CD4-positive, alpha-beta T cell treated with Interleukin-12 subunit alpha and Interleukin-12 subunit beta, for 1 hour (primary cell): ENCODE results near the gene CHI3L1.
A peak's percentile ranks its signal among the peaks of the same experiment; 100 is the strongest.
"Not testable (repeated sequence)": the region's sequence is repeated elsewhere in the genome, so short reads cannot be mapped to it uniquely, and the experiment has no call there.

Source experiments
- DNase-seq: peaks from one replicate; pipeline ENCODE4 v3.0.0-alpha.2; 2020

CHI3L1 gene

DNA sequence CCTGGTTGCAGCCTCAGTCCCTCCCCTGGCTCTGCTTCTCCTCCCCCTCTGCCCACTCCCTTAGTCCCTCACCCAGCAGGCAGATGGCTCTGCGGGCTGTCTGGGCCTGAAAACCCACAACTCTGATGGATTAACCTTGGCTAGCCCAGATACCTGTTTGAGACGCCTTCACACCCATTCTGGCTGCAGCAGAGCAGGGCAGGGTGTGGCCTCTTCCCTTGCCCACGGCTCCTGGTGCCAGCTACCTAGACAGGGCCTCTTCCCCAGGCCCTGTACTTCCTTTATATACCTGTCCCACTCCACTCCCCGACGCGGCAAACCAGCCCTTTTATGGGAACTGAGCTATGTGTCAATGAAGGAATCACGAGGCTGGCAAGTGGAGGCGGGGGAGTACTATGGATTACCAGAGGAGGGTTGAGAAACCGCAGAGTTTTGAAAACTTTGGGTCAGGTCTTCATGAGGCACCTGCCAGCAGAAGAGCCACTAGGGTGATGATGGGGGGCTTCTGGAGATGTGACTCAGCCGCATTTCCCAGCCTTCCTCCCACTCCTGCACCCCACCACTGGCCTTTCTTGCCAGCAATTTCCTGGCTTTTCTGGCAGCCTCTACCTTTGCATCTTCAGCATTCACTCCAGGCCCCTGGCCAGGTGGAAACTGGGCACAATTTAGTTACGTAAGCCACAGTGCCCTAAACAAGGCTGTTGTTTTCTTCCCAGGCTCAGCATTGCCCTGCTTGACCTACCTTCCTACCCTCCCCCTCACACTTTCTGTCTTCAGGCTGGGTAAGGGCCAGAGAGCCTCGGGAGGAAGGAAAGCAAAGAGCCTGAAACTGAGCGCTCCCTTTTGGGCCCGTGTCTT, at the start of gene CHI3L1:
Gene CHI3L1, minus strand, starts transcription at position 259 of the 858 bp plus-strand sequence. Its CDS starts 81 bp downstream, at position 178.
- DNase-seq = no peak

DNA sequence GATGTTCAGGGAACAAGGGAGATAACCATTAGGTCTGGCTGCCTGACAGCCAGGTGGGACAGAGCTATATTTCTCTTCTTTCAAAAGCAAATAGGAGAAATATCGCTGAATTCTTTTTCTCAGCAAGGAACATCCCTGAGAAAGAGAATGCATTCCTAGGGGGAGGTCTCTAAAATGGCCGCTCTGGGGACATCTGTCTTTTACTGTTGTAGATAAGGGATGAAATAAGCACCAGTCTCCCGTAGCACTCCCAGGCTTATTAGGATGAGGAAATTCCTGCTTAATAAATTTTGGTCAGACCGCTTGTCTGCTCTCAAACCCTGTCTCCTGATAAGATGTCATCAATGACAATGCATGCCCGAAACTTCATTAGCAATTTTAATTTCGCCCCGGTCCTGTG, 48.4 kb upstream of the CHI3L1 start:
- DNase-seq = not testable (repeated sequence)

GRCh38 chr1:203229471-203230135, 43.1 kb upstream of the CHI3L1 start, which contains the start of gene CHIT1:
CHIT1 (minus strand) TSS chr1:203229673; CDS start chr1:203229636, 37 bp downstream.
- no peak for DNase-seq

- DNase-seq = no peak
Observed at GRCh38 chr1:203228670-203229069, 42.2 kb upstream of the CHI3L1 start.

DNA sequence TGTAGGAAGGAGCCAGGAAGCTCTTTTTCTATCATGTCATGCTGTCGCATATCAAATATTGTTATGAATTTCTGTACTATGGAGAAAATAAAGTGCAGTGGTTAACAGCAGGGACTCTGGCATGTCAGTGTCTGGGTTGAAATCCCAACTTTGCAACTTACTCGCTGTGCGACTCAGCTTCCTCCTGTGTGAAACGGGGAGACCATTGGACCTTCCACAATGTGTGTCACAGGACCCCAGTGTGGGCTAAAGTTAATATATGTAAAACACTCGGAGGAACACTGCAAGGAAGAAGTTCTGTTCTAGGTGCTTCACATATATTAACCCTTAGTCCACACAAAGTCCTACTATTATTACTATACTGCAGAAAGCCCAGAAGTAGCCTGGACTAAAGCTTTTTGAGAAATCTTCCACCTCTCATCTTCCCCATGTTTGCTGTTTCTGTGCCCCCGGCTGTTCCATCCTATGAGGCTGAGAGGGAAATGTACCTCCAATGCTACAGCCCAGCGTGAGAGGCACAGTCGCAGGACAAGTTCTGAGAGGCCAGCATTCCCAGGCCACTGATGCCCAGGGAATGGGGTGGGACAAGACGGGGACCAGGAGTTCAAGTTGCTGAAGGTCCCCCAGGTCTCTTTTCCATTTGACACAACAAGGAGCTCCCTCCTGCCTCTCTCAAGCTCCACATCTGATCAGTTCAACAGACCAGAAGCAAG, 41.0 kb upstream of the CHI3L1 start:
- no peak for DNase-seq

- no peak for DNase-seq
Observed at GRCh38 chr1:203225071-203225470, 38.6 kb upstream of the CHI3L1 start.

DNA sequence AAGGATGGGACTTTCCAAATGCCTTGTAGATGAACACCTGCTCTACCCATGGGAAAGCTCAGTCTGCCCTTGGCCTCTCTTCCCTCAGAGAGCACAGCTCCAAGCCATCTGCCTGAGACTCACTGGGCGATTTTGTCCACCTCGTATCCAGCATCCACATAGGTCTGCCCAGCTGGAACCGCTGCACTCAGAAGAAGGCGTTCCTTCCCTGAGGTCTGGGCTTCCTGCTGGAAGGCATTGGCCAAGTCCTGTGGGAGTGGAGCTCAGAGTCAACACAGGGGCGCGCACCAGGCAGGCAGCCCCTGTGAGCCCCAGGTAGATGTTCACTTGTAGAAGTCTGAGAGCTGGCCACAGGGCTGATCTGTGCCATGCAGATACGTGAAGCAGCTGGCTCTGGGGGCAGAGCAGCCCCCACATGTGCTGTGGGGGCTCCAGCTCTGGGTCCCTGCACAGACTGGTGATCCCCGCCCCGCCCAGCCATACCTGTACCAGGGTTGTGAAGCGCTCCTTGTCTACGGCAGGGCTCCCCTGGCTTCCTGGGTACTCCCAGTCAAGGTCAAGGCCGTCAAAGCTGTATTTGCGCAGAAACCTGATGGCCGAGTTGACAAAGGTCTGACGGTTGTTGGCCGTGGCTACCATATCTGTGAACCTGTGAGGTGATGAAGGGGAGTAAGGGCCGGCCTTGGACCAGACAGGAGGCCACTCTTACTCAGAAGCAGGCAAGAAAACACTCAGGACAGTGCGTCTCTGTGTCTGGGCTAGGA, 36.7 kb upstream of the CHI3L1 start:
- DNase-seq = no peak

DNA sequence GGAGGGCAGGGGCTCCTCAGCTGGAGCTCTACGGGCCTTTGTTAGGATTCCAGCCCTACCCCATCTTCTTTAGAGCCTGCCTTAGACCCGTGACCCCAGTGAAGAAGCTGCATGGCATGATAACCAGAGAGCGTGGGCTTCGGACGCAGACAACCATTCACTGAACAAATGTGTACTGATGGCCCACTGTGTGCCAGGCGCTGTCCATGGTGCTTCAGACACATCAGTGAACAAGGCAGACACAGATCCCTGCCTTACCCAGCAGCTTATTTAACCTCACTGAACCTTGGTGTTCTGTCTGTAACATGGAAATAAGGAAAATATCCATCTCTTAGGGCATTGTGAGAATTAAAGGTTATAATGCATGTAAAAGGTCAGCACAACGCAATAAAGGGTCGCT, 33.4 kb upstream of the CHI3L1 start:
- DNase-seq = no peak

DNA sequence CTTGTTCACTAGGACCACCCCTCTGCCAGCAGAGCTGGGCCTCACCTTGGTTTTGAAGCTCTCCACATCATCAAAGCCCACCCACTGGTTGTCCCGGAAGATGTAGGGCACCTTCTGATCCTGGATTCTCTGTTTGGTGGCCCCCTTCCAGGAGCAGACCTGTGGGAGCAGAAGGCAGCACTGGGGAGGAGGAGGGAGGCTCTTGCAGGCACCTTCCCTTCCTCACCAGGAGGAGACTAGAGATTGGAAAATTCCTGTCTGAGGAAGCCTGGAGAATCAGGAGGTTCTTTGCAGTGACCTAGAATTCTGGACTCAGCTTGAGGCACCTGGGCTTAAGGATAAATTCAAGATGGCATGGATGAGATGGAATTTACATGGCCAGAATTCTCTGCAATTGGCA, 32.7 kb upstream of the CHI3L1 start:
- no peak for DNase-seq

DNA sequence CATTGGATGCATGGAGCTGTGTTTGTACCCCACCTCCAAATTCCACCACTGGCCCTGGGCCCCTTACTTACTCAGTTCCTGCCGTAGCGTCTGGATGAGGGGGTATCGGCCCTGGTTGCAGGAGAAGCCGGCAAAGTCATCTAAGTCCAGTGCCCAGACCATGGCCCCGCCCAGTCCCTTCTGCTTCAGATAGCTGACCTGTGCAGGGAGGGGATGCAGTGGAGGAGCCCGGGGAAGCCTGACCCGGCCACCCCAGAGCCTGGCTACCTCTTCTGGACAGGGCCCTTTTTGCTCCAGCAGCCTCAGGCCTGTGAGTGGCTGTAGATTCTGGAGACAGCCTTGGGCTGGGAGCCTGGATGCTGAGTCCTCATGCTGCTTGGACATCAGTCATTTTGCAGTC, 31.2 kb upstream of the CHI3L1 start:
- DNase-seq = no peak

- no peak for DNase-seq
Observed at GRCh38 chr1:203217139-203217655, 30.7 kb upstream of the CHI3L1 start.

GRCh38 chr1:203216274-203217138, 30.0 kb upstream of the CHI3L1 start:
- peak; percentile 63 for DNase-seq

DNA sequence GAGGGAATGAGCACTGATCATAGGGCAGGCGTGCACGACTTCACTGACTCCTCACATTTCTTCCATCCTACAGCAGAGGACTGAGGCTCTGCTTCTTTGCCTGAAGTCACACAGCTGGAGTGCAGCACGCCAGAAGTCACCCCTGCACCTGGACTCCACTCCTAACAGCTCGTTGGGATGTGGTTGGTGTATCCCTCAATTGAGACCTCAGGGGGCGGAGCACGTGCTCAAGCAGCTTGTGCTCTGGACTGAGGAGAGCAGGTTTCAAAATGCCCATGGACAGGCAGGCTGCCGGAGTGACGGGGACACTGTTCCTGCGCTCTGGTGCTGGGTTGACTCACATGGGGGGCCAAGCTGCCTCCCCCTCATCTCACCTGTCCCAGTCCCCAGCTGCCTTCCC, 29.1 kb upstream of the CHI3L1 start:
- DNase-seq = no peak

DNA sequence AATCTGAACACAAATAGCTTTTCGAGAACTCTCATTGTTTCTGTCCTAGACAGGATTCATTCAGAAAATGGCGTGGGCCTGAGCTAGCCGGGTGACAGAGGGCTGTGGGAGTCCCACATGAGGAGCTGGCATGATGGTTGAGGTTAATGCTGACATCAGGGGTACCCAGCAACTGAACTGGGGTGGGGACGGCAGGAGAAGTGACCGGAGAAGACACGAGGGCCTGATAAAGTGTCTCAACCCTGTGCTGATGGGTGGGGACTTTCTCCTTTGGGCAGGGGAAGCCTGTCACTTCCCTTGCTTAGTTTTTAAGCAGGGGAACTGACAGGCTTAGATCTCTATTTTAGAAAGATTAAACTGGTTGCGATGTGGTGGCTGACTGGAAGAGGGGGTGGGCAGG, 28.4 kb upstream of the CHI3L1 start:
- no peak for DNase-seq

DNA sequence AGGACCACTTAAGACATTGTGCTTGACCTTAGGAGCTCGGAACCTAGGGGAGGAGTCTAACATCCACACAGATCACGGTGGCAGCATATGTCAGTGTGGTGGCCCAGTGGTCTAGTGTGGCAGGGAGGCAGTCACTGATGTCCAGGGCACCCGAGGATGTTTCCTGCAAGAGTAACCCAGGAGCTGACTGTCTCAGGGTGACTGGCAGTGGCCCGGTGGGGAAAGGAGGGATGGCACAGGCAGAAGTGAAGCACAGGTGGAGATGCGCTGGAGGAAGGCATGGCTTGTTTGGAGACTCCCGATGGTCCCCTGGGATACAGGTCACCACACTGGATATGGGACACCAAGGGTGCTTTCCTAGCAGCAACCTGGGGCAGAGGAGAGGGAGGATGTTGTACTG, 26.6 kb upstream of the CHI3L1 start:
- no peak for DNase-seq

- no peak for DNase-seq
Observed at GRCh38 chr1:203211812-203212211, 25.3 kb upstream of the CHI3L1 start.

DNA sequence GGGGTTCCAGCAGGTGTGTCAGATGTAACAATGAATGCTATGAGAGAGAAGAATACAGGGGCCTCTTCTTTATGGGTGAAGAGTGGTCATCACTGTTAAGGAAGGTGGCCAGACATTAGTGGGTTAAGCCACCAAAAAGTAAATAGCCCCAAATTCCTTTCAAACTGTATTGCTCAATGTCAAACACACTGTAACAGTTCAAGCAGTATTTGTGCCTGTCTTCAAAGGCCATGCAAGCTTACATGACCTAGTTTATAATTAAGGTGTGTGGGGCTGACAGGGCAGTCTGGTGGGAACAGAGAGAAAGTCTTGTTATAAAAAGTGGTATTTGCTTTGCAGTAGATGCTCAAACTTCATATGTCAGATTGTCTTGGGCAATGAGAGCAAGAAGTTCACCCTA, 24.5 kb upstream of the CHI3L1 start:
- DNase-seq = no peak

- no peak for DNase-seq
Observed at GRCh38 chr1:203210350-203210749, 23.8 kb upstream of the CHI3L1 start.

DNA sequence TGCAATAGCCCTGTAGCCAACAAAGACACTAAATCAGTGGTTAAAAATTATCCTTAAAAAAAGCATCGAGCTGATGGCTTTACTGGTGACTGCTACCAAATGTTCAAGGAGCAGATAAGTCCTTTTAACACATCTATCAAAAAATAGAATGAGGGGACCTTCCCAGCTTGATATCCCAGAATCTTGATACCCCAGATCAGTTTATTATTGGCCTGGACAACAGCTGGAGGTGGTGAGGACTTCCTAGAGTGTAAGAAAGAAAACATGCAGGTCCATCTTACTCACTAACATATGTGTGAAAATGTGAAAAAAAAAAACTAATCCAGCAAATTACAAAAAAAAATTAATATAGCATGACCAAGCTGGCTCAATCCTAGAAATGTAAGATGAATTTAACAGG, 21.7 kb upstream of the CHI3L1 start:
- DNase-seq = no peak

- no peak for DNase-seq
Observed at GRCh38 chr1:203207751-203208150, 21.2 kb upstream of the CHI3L1 start.

- no peak for DNase-seq
Observed at GRCh38 chr1:203206129-203206687, 19.7 kb upstream of the CHI3L1 start.
